Loucy (cell line): ENCODE measurements around the gene OBP2A.
"Not testable (repeated sequence)": the region's sequence is repeated elsewhere in the genome, so short reads cannot be mapped to it uniquely, and the experiment has no call there.

Experiments
- H2AFZ ChIP-seq: fragments of 200-600 bp; sonication (generic); 2 replicates; pipeline ENCODE4 v1.6.0; 2016; ENCODE audit warnings: antibody characterized with exemption, mild to moderate bottlenecking, low read length, moderate library complexity
- H3F3A ChIP-seq: fragments of 200-600 bp; 2 replicates; pipeline ENCODE4 v1.6.0; 2016; ENCODE audit warnings: antibody characterized with exemption, low read depth, mild to moderate bottlenecking
- H3K27me3 ChIP-seq: fragments of 200-600 bp; sonication (generic); 2 replicates; pipeline ENCODE4 v1.6.1; 2014; ENCODE audit warnings: low read length, mild to moderate bottlenecking; ENCODE audit not compliant: insufficient read depth, poor library complexity, severe bottlenecking
- H3K36me3 ChIP-seq: fragments of 200-600 bp; sonication (generic); 2 replicates; pipeline ENCODE4 v1.6.1; 2016; ENCODE audit warnings: low read length; ENCODE audit not compliant: insufficient read depth
- H3K4me1 ChIP-seq: fragments of 200-600 bp; sonication (generic); 2 replicates; pipeline ENCODE4 v1.5.1; 2014; ENCODE audit warnings: low read length, mild to moderate bottlenecking; ENCODE audit not compliant: insufficient read depth, poor library complexity, severe bottlenecking
- H3K4me2 ChIP-seq: fragments of 200-600 bp; sonication (generic); 2 replicates; pipeline ENCODE4 v1.6.0; 2014; ENCODE audit warnings: antibody characterized with exemption, low read length, low read depth, mild to moderate bottlenecking; ENCODE audit not compliant: poor library complexity, severe bottlenecking
- H3K4me3 ChIP-seq: fragments of 200-600 bp; sonication (generic); 2 replicates; pipeline ENCODE4 v1.5.1; 2014; ENCODE audit warnings: low read length, mild to moderate bottlenecking, mixed read lengths; ENCODE audit not compliant: poor library complexity, severe bottlenecking
- H3K79me2 ChIP-seq: fragments of 200-600 bp; sonication (generic); 2 replicates; pipeline ENCODE4 v1.6.1; 2014; ENCODE audit warnings: low read length; ENCODE audit not compliant: insufficient read depth
- H3K9ac ChIP-seq: fragments of 200-600 bp; sonication (generic); 2 replicates; pipeline ENCODE4 v1.6.0; 2014; ENCODE audit warnings: mild to moderate bottlenecking, low read depth, low read length, moderate library complexity; ENCODE audit not compliant: poor library complexity, severe bottlenecking
- H3K9me2 ChIP-seq: fragments of 200-600 bp; sonication (generic); replicated peaks from 2 replicates; pipeline ENCODE4 v1.6.1; 2016; ENCODE audit warnings: low read depth, low read length, mixed read lengths
- H3K9me3 ChIP-seq: fragments of 200-600 bp; sonication (generic); 2 replicates; pipeline ENCODE4 v1.6.1; 2014; ENCODE audit warnings: mild to moderate bottlenecking, antibody characterized with exemption, low read length, low read depth; ENCODE audit not compliant: insufficient read depth
- H4K20me1 ChIP-seq: fragments of 200-600 bp; sonication (generic); 2 replicates; pipeline ENCODE4 v1.6.0; 2014; ENCODE audit warnings: antibody characterized with exemption, low read length, mild to moderate bottlenecking; ENCODE audit not compliant: insufficient read depth, poor library complexity, severe bottlenecking
- CTCF ChIP-seq: fragments of 200-600 bp; sonication (generic); conservative IDR thresholded peaks from 2 replicates; pipeline ENCODE4 v1.5.1; 2014; ENCODE audit warnings: mild to moderate bottlenecking, antibody characterized with exemption, low read length
- EZH2phosphoT487 ChIP-seq: fragments of 200-600 bp; IDR thresholded peaks from 2 replicates; pipeline ENCODE4 v1.6.1; 2018; ENCODE audit warnings: antibody characterized with exemption, mild to moderate bottlenecking, moderate library complexity, borderline replicate concordance

The OBP2A gene

GRCh38 chr9:135533674-135534073 lies 12.3 kb upstream of the OBP2A start:
- H3F3A ChIP-seq: no peaks in the 10 kb centered on the region
- no peaks in the 10 kb centered on the region for H3K79me2 ChIP-seq
- H3K9me3 ChIP-seq: no peaks in the 10 kb centered on the region; the same call in 1 of the 2 replicates
- H2AFZ ChIP-seq: no peak overlapping the region
- H3K9ac ChIP-seq: no peak overlapping the region
- H3K9me2 ChIP-seq: no peaks in the 10 kb centered on the region
- H3K4me3 ChIP-seq: no peak overlapping the region
- H3K4me1 ChIP-seq: no peaks in the 10 kb centered on the region
- H3K36me3 ChIP-seq: no peaks in the 10 kb centered on the region
- no peaks in the 10 kb centered on the region for H3K27me3 ChIP-seq
- H3K4me2 ChIP-seq: no peak overlapping the region
- H4K20me1 ChIP-seq: no peaks in the 10 kb centered on the region
- TF ChIP-seq CTCF (no peak), EZH2phosphoT487 (no peak)

- not testable (repeated sequence) for H3K9me2 ChIP-seq, H3K27me3 ChIP-seq, H3K36me3 ChIP-seq, H3K4me1 ChIP-seq, H3K4me3 ChIP-seq, H3F3A ChIP-seq, H2AFZ ChIP-seq, H3K79me2 ChIP-seq, H4K20me1 ChIP-seq, H3K9me3 ChIP-seq, H3K9ac ChIP-seq, H3K4me2 ChIP-seq
Observed at GRCh38 chr9:135534192-135534711, 11.7 kb upstream of the OBP2A start.

- not testable (repeated sequence) for H3F3A ChIP-seq, H4K20me1 ChIP-seq, H3K36me3 ChIP-seq, H3K4me2 ChIP-seq, H3K4me3 ChIP-seq, H2AFZ ChIP-seq, H3K79me2 ChIP-seq, H3K27me3 ChIP-seq, H3K4me1 ChIP-seq, H3K9ac ChIP-seq, H3K9me3 ChIP-seq, H3K9me2 ChIP-seq
Observed at GRCh38 chr9:135534826-135535225, 11.1 kb upstream of the OBP2A start.

- H3K27me3 ChIP-seq, H3F3A ChIP-seq, H3K79me2 ChIP-seq, H2AFZ ChIP-seq, H3K9me2 ChIP-seq, H4K20me1 ChIP-seq, H3K4me3 ChIP-seq, H3K4me1 ChIP-seq, H3K36me3 ChIP-seq, H3K9ac ChIP-seq, H3K9me3 ChIP-seq, H3K4me2 ChIP-seq: not testable (repeated sequence)
Observed at GRCh38 chr9:135535631-135536030, 10.3 kb upstream of the OBP2A start.

- no peaks in the 10 kb centered on the region for H3K79me2 ChIP-seq
- no peaks in the 10 kb centered on the region for H4K20me1 ChIP-seq
Observed at GRCh38 chr9:135536216-135536615, 9.7 kb upstream of the OBP2A start.

More at GRCh38 chr9:135536216-135536615, 9.7 kb upstream of the OBP2A start:
- Histone ChIP-seq H3K9me3 (no peaks in the 10 kb centered on the region; the same call in 1 of the 2 replicates), H3K4me1 (no peaks in the 10 kb centered on the region), H3F3A (no peaks in the 10 kb centered on the region), H3K27me3 (no peaks in the 10 kb centered on the region), H2AFZ (no peak overlapping the region), H3K9ac (no peak overlapping the region), H3K4me2 (no peak overlapping the region), H3K4me3 (no peak overlapping the region), H3K9me2 (no peaks in the 10 kb centered on the region), H3K36me3 (no peaks in the 10 kb centered on the region)
- no peak for TF ChIP-seq EZH2phosphoT487
- no peak for TF ChIP-seq CTCF
